OCI-LY1 (cell line): ENCODE data around the gene DNMBP.

ENCODE experiments used
- H2AFZ ChIP-seq: fragments of 200-600 bp; sonication (generic), shearing (Covaris generic); 2 replicates; pipeline ENCODE4 v1.6.0; 2014; ENCODE audit warnings: antibody characterized with exemption, mild to moderate bottlenecking, low read length
- H3F3A ChIP-seq: fragments of 200-600 bp; sonication (generic), shearing (Covaris generic); 2 replicates; pipeline ENCODE4 v1.6.0; 2014; ENCODE audit warnings: mild to moderate bottlenecking, antibody characterized with exemption, low read length, moderate library complexity; ENCODE audit not compliant: insufficient read depth
- H3K27ac ChIP-seq: fragments of 200-600 bp; sonication (generic); 2 replicates; pipeline ENCODE4 v1.5.1; 2014; ENCODE audit warnings: low read length, mixed run types, mild to moderate bottlenecking, low read depth; ENCODE audit not compliant: poor library complexity, severe bottlenecking
- H3K27me3 ChIP-seq: fragments of 200-600 bp; sonication (generic); 2 replicates; pipeline ENCODE4 v1.6.0; 2014; ENCODE audit warnings: antibody characterized with exemption, mild to moderate bottlenecking, low read length, moderate library complexity; ENCODE audit not compliant: insufficient read depth
- H3K36me3 ChIP-seq: fragments of 200-600 bp; sonication (generic); 2 replicates; pipeline ENCODE4 v1.6.1; 2014; ENCODE audit warnings: mild to moderate bottlenecking, antibody characterized with exemption, low read length, moderate library complexity, mixed read lengths; ENCODE audit not compliant: insufficient read depth
- H3K4me1 ChIP-seq: fragments of 200-600 bp; sonication (generic); 2 replicates; pipeline ENCODE4 v1.5.1; 2014; ENCODE audit warnings: mild to moderate bottlenecking, low read length, moderate library complexity; ENCODE audit not compliant: insufficient read depth, severe bottlenecking
- H3K4me2 ChIP-seq: fragments of 200-600 bp; sonication (generic), shearing (Covaris generic); 2 replicates; pipeline ENCODE4 v1.6.1; 2014; ENCODE audit warnings: low read length
- H3K4me3 ChIP-seq: fragments of 200-600 bp; sonication (generic); 2 replicates; pipeline ENCODE4 v1.5.1; 2014; ENCODE audit warnings: low read length, low read depth, mild to moderate bottlenecking, mixed read lengths; ENCODE audit not compliant: poor library complexity, severe bottlenecking
- H3K79me2 ChIP-seq: fragments of 200-600 bp; shearing (Covaris generic); 2 replicates; pipeline ENCODE4 v1.6.1; 2016; ENCODE audit warnings: mixed run types, low read length, mixed read lengths; ENCODE audit not compliant: insufficient read depth
- H3K9ac ChIP-seq: fragments of 200-600 bp; sonication (generic), shearing (Covaris generic); 2 replicates; pipeline ENCODE4 v1.6.1; 2014; ENCODE audit warnings: mild to moderate bottlenecking, low read length, mixed read lengths
- H3K9me2 ChIP-seq: fragments of 200-600 bp; sonication (generic), shearing (Covaris generic); 2 replicates; pipeline ENCODE4 v1.6.1; 2014; ENCODE audit warnings: low read depth, mild to moderate bottlenecking, low read length, mixed read lengths
- H3K9me3 ChIP-seq: fragments of 200-600 bp; shearing (Covaris generic); 2 replicates; pipeline ENCODE4 v1.6.1; 2014; ENCODE audit warnings: low read length, mixed read lengths
- H4K20me1 ChIP-seq: fragments of 200-600 bp; sonication (generic), shearing (Covaris generic); 2 replicates; pipeline ENCODE4 v1.6.0; 2016; ENCODE audit warnings: mild to moderate bottlenecking, low read length; ENCODE audit not compliant: insufficient read depth
- CTCF ChIP-seq: fragments of 200-600 bp; sonication (generic), shearing (Covaris generic); IDR thresholded peaks from 2 replicates; pipeline ENCODE4 v1.5.1; 2017; ENCODE audit warnings: mild to moderate bottlenecking, antibody characterized with exemption, low read length, moderate library complexity, mixed read lengths
- EZH2 ChIP-seq: fragments of 200-600 bp; sonication (generic), shearing (Covaris generic); IDR thresholded peaks from 2 replicates; pipeline ENCODE4 v1.8.0; 2017; ENCODE audit warnings: borderline replicate concordance, mixed run types, mild to moderate bottlenecking, antibody characterized with exemption, low read length, moderate library complexity, mixed read lengths

The DNMBP gene

GRCh38 chr10:100004805-100005510 is 4.8 kb downstream of the DNMBP start:
- Histone ChIP-seq H3K4me3 (no peak overlapping the region), H3K36me3 (peaks cover 7% of the 10 kb centered on the region; the same call in 1 of the 2 replicates), H3K4me1 (peaks cover 60% of the 10 kb centered on the region), H3K27ac (peak overlapping the region; percentile 89), H3K9me3 (no peaks in the 10 kb centered on the region), H3K27me3 (no peaks in the 10 kb centered on the region), H3F3A (no peaks in the 10 kb centered on the region), H3K9ac (no peak overlapping the region), H4K20me1 (no peaks in the 10 kb centered on the region), H3K4me2 (no peak overlapping the region; the same call in 1 of the 2 replicates), H2AFZ (no peak overlapping the region), H3K9me2 (no peaks in the 10 kb centered on the region), H3K79me2 (peaks cover 90% of the 10 kb centered on the region)
- TF ChIP-seq EZH2 (no peak), CTCF (no peak)

DNA sequence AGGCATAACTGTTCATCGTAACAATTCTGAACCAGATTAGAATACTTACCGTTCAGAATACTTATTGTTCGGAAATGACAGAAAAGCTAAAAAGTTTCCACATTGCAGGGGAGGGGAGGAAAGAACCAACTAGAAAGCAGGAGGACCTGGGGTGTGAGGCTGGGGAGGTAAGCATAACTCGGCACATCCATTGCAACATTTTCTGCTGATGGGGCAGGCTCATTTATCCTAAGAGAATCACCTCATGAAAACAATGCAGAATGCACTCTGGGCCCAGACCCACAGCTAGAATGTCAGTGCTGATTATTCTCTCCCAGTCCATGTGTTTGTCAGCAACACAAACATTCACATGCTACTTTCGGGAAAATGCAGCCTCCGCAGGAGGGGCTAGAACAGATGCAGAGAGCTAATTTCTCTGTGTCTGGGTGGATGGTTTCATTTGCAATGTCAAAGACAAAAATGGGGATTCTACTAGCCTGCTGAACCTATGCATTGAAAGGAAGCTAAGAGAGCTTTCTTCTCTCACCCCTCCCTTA is 9.6 kb downstream of the DNMBP start:
- peak overlapping the region; percentile 31; the same call in 1 of the 2 replicates for H3K9ac ChIP-seq
- H2AFZ ChIP-seq = no peak overlapping the region
- H3K36me3 ChIP-seq = peaks cover 7% of the 10 kb centered on the region; the same call in 1 of the 2 replicates
- no peaks in the 10 kb centered on the region for H3F3A ChIP-seq
- H3K4me1 ChIP-seq = peaks cover 65% of the 10 kb centered on the region
- H3K79me2 ChIP-seq = peaks cover 90% of the 10 kb centered on the region
- H3K27me3 ChIP-seq = no peaks in the 10 kb centered on the region
- TF ChIP-seq CTCF = no peak
- no peak for TF ChIP-seq EZH2
- no peaks in the 10 kb centered on the region for H3K9me2 ChIP-seq
- H3K4me2 ChIP-seq = peak overlapping the region; percentile 58
- no peaks in the 10 kb centered on the region for H4K20me1 ChIP-seq
- peak overlapping the region; percentile 77 for H3K27ac ChIP-seq
- H3K9me3 ChIP-seq = no peaks in the 10 kb centered on the region
- H3K4me3 ChIP-seq = no peak overlapping the region

- Histone ChIP-seq H3K9me2 (no peaks in the 10 kb centered on the region), H4K20me1 (no peaks in the 10 kb centered on the region), H3K4me2 (peak overlapping the region; percentile 58; the same call in 1 of the 2 replicates), H3K27ac (peak overlapping the region; percentile 77), H3F3A (no peaks in the 10 kb centered on the region), H3K27me3 (no peaks in the 10 kb centered on the region), H3K36me3 (peaks cover 7% of the 10 kb centered on the region; the same call in 1 of the 2 replicates), H3K9ac (no peak overlapping the region; the same call in 1 of the 2 replicates), H3K4me1 (peaks cover 65% of the 10 kb centered on the region), H3K4me3 (no peak overlapping the region), H3K9me3 (no peaks in the 10 kb centered on the region), H2AFZ (no peak overlapping the region), H3K79me2 (peaks cover 83% of the 10 kb centered on the region)
- TF ChIP-seq EZH2 = no peak
Observed at GRCh38 chr10:99999319-100000108, 10.2 kb downstream of the DNMBP start.
